ENCODE results near the gene AIFM1. TPM values are rescaled to one million over a fixed set of nuclear protein-coding genes. Genes with fewer than 3 reads are reported as not detected.

AIFM1 gene
- total RNA-seq, 2 experiments from 2014 or later = 60.9 to 61.2 TPM

- CTCF ChIA-PET = interaction anchor here (2.6 kb wide), 1 partner anchor 36 kb away, joined by 10 read pairs; no protein-coding TSS in a partner anchor
- H3K36me3 Mint-ChIP-seq = peaks cover 2% of the 10 kb centered on the region
- H3K9me3 Mint-ChIP-seq = no peaks in the 10 kb centered on the region
- intact Hi-C loops (cut with micrococcal nuclease) = loop anchor here (2.0 to 5.0 kb wide), 2 partner anchors 304 to 1728 kb away; no protein-coding TSS in a partner anchor
- DNase-seq = peak; percentile 46
- peaks cover 70% of the 10 kb centered on the region for H3K4me1 Mint-ChIP-seq (ENCODE audit: low read depth)
- H3K4me3 Mint-ChIP-seq = peak overlapping the region; percentile 51
- POLR2A ChIA-PET = interaction anchor here (0.6 to 1.4 kb wide), 3 partner anchors 34 to 87 kb away, joined by 3 to 5 read pairs (median 3); partner anchors contain the start of gene RAB33A
- H3K27me3 Mint-ChIP-seq = no peaks in the 10 kb centered on the region
- H3K27ac Mint-ChIP-seq = peak overlapping the region; percentile 90
Observed at GRCh38 chrX:130084631-130085237, 80.9 kb downstream of the AIFM1 start.

- H3K27me3 Mint-ChIP-seq = no peaks in the 10 kb centered on the region
Observed at GRCh38 chrX:130083656-130084382, 81.8 kb downstream of the AIFM1 start.

GRCh38 chrX:130083107-130083490 lies 82.5 kb downstream of the AIFM1 start:
- CTCF ChIA-PET = interaction anchor here (4.4 to 5.9 kb wide), 3 partner anchors 25 to 110 kb away, joined by 42 to 125 read pairs (median 72); partner anchors contain the start of gene ELF4
- H3K9me3 Mint-ChIP-seq = no peaks in the 10 kb centered on the region
- DNase-seq = no peak
- peak overlapping the region; percentile 57 for H3K4me3 Mint-ChIP-seq
- H3K4me1 Mint-ChIP-seq (ENCODE audit: low read depth) = peaks cover 70% of the 10 kb centered on the region
- peak overlapping the region; percentile 90 for H3K27ac Mint-ChIP-seq
- no peaks in the 10 kb centered on the region for H3K27me3 Mint-ChIP-seq
- no peaks in the 10 kb centered on the region for H3K36me3 Mint-ChIP-seq
- POLR2A ChIA-PET = interaction anchor here (1.6 kb wide), 1 partner anchor 88 kb away, joined by 7 read pairs; no protein-coding TSS in a partner anchor
- intact Hi-C loops (cut with micrococcal nuclease) = loop anchor here (2.0 kb wide), 1 partner anchor 186 kb away; the partner anchor contains the start of gene ZNF280C

More at GRCh38 chrX:130083656-130084382, 81.8 kb downstream of the AIFM1 start:
- Mint-ChIP-seq H3K27ac (peak overlapping the region; percentile 90), H3K36me3 (no peaks in the 10 kb centered on the region), H3K9me3 (no peaks in the 10 kb centered on the region), H3K4me3 (peak overlapping the region; percentile 57), H3K4me1 (ENCODE audit: low read depth) (peaks cover 70% of the 10 kb centered on the region)
- intact Hi-C loops (cut with micrococcal nuclease) = loop anchor here (2.0 kb wide), 2 partner anchors 185 to 303 kb away; partner anchors contain the start of gene ZNF280C
- ChIA-PET POLR2A (interaction anchor here (1.4 kb wide), 1 partner anchor 88 kb away, joined by 5 read pairs; the partner anchor contains the start of gene RAB33A), CTCF (interaction anchor here (2.6 kb wide), 1 partner anchor 37 kb away, joined by 10 read pairs; no protein-coding TSS in a partner anchor)
- DNase-seq = peak; percentile 31

- Mint-ChIP-seq H3K36me3 (no peaks in the 10 kb centered on the region), H3K27me3 (no peaks in the 10 kb centered on the region), H3K27ac (peak overlapping the region; percentile 86), H3K4me1 (ENCODE audit: low read depth) (peaks cover 64% of the 10 kb centered on the region), H3K4me3 (peak overlapping the region; percentile 41), H3K9me3 (no peaks in the 10 kb centered on the region)
- ChIA-PET CTCF (interaction anchor here (1.0 to 5.9 kb wide), 6 partner anchors 25 to 157 kb away, joined by 4 to 125 read pairs (median 24); partner anchors contain the start of genes ELF4 and RAB33A), POLR2A (interaction anchor here (0.8 to 3.7 kb wide), 5 partner anchors 10 to 90 kb away, joined by 4 to 17 read pairs (median 6); partner anchors contain the start of genes AIFM1 and RAB33A)
- DNase-seq = peak; percentile 88
- intact Hi-C loops (cut with micrococcal nuclease) = loop anchor here (1.0 to 2.0 kb wide), 5 partner anchors 10 to 186 kb away; partner anchors contain the start of gene ZNF280C
Observed at GRCh38 chrX:130082244-130083106, 83.2 kb downstream of the AIFM1 start.

GRCh38 chrX:130081421-130082045 lies 84.1 kb downstream of the AIFM1 start:
- intact Hi-C loops (cut with micrococcal nuclease) = loop anchor here (1.0 to 2.0 kb wide), 5 partner anchors 11 to 187 kb away; partner anchors contain the start of gene ZNF280C
- H3K27me3 Mint-ChIP-seq = no peaks in the 10 kb centered on the region
- CTCF ChIA-PET = interaction anchor here (1.0 to 5.9 kb wide), 13 partner anchors 17 to 156 kb away, joined by 3 to 125 read pairs (median 6); partner anchors contain the start of genes ELF4 and RAB33A
- peak overlapping the region; percentile 86 for H3K27ac Mint-ChIP-seq
- POLR2A ChIA-PET = interaction anchor here (0.9 to 3.7 kb wide), 4 partner anchors 10 to 91 kb away, joined by 5 to 17 read pairs (median 6); partner anchors contain the start of gene RAB33A
- H3K36me3 Mint-ChIP-seq = no peaks in the 10 kb centered on the region
- no peaks in the 10 kb centered on the region for H3K9me3 Mint-ChIP-seq
- no peak for DNase-seq
- H3K4me3 Mint-ChIP-seq = peak overlapping the region; percentile 48
- H3K4me1 Mint-ChIP-seq (ENCODE audit: low read depth) = peaks cover 59% of the 10 kb centered on the region

- no peaks in the 10 kb centered on the region for H3K36me3 Mint-ChIP-seq
- H3K4me1 Mint-ChIP-seq (ENCODE audit: low read depth) = peaks cover 52% of the 10 kb centered on the region
- H3K27ac Mint-ChIP-seq = peak overlapping the region; percentile 86
- H3K27me3 Mint-ChIP-seq = no peaks in the 10 kb centered on the region
- no peak for DNase-seq
- no peak overlapping the region for H3K4me3 Mint-ChIP-seq
- ChIA-PET CTCF (interaction anchor here (0.7 to 5.9 kb wide), 18 partner anchors 8 to 426 kb away, joined by 3 to 125 read pairs (median 4); partner anchors contain the start of genes APLN, ELF4 and RAB33A), POLR2A (interaction anchor here (0.6 to 3.7 kb wide), 2 partner anchors 12 to 41 kb away, joined by 3 to 17 read pairs; no protein-coding TSS in a partner anchor)
- intact Hi-C loops (cut with micrococcal nuclease) = loop anchor here (1.0 kb wide), 1 partner anchor 111 kb away; no protein-coding TSS in a partner anchor
- no peaks in the 10 kb centered on the region for H3K9me3 Mint-ChIP-seq
Observed at GRCh38 chrX:130080791-130081367, 84.8 kb downstream of the AIFM1 start.

- peak; percentile 67 for DNase-seq
- H3K36me3 Mint-ChIP-seq = no peaks in the 10 kb centered on the region
- peak overlapping the region; percentile 50 for H3K27ac Mint-ChIP-seq
- H3K4me1 Mint-ChIP-seq (ENCODE audit: low read depth) = peaks cover 42% of the 10 kb centered on the region
- CTCF ChIA-PET = interaction anchor here (0.6 to 5.9 kb wide), 27 partner anchors 9 to 425 kb away, joined by 3 to 125 read pairs (median 5); partner anchors contain the start of genes AIFM1, APLN, ELF4 and RAB33A
- H3K4me3 Mint-ChIP-seq = no peak overlapping the region
- POLR2A ChIA-PET = interaction anchor here (3.7 kb wide), 1 partner anchor 42 kb away, joined by 17 read pairs; no protein-coding TSS in a partner anchor
- intact Hi-C loops (cut with micrococcal nuclease) = loop anchor here (1.0 kb wide), 1 partner anchor 112 kb away; no protein-coding TSS in a partner anchor
- H3K9me3 Mint-ChIP-seq = no peaks in the 10 kb centered on the region
- no peaks in the 10 kb centered on the region for H3K27me3 Mint-ChIP-seq
Observed at GRCh38 chrX:130079824-130080406, 85.7 kb downstream of the AIFM1 start.

Other genes with a start within 250 kb of the AIFM1 start
- 10 to 100 TPM in 1 of 2 experiments, 1 to 10 TPM in 1; 9.2 to 10.5 TPM for gene BCORL1, start 183.2 kb downstream of the AIFM1 start, total RNA-seq
- gene ELF4, start 55.3 kb downstream of the AIFM1 start, total RNA-seq = 10 to 100 TPM; 28.0 to 28.2 TPM
- 10 to 100 TPM; 29.6 to 30.1 TPM for gene RAB33A, start 6.1 kb upstream of the AIFM1 start, total RNA-seq
- 1 to 10 TPM; 5.3 to 5.8 TPM for gene ZNF280C, start 103.1 kb upstream of the AIFM1 start, total RNA-seq
- gene SLC25A14, start 174.1 kb upstream of the AIFM1 start, total RNA-seq = 10 to 100 TPM; 12.1 to 13.2 TPM
- not detected for gene GPR119, start 219.8 kb upstream of the AIFM1 start, total RNA-seq
- gene RBMX2, start 236.1 kb upstream of the AIFM1 start, total RNA-seq = 10 to 100 TPM; 28.4 to 29.8 TPM

All from activated CD4-positive, alpha-beta memory T cell treated with anti-CD3 and anti-CD28 coated beads for 36 hours (primary cell).